HS-5 (cell line): ENCODE results near the gene TMEM252.

Experiments used
- DNase-seq: peaks from one replicate; pipeline ENCODE4 v3.0.0-alpha.2; 2012; ENCODE audit warnings: low read depth

Gene TMEM252

GRCh38 chr9:68540712-68541535 is at the start of gene TMEM252:
Gene TMEM252 (minus strand): TSS chr9:68540883. CDS start chr9:68540814, 69 bp downstream.
- DNase-seq = no peak

- DNase-seq = no peak
These were observed 44.5 kb upstream of the TMEM252 start for GRCh38 chr9:68585034-68585761.

GRCh38 chr9:68584189-68585033 is 43.7 kb upstream of the TMEM252 start:
- peak; percentile 68 for DNase-seq

GRCh38 chr9:68581696-68582095 is 41.0 kb upstream of the TMEM252 start:
- no peak for DNase-seq

- no peak for DNase-seq
These were observed 37.3 kb upstream of the TMEM252 start for GRCh38 chr9:68577774-68578591.

- no peak for DNase-seq
These were observed 35.1 kb upstream of the TMEM252 start for GRCh38 chr9:68575817-68576216.

- DNase-seq = no peak
These were observed 33.5 kb upstream of the TMEM252 start for GRCh38 chr9:68574150-68574549.

- no peak for DNase-seq
These were observed 26.9 kb upstream of the TMEM252 start for GRCh38 chr9:68567565-68567964.

- no peak for DNase-seq
These were observed 21.8 kb upstream of the TMEM252 start for GRCh38 chr9:68562461-68562860.

GRCh38 chr9:68560071-68560844 is 19.6 kb upstream of the TMEM252 start:
- DNase-seq = no peak

GRCh38 chr9:68558545-68558944 is 17.9 kb upstream of the TMEM252 start:
- DNase-seq = no peak

- DNase-seq = no peak
These were observed 14.9 kb upstream of the TMEM252 start for GRCh38 chr9:68555437-68556150.

- peak; percentile 28 for DNase-seq
These were observed 12.2 kb upstream of the TMEM252 start for GRCh38 chr9:68552700-68553476.

GRCh38 chr9:68551191-68551590 is 10.5 kb upstream of the TMEM252 start:
- DNase-seq = no peak

GRCh38 chr9:68548241-68548640 is 7.6 kb upstream of the TMEM252 start:
- DNase-seq = no peak

GRCh38 chr9:68547417-68547816 is 6.7 kb upstream of the TMEM252 start:
- DNase-seq = no peak

GRCh38 chr9:68546596-68547390 is 6.1 kb upstream of the TMEM252 start:
- DNase-seq = no peak

GRCh38 chr9:68545033-68545705 is 4.5 kb upstream of the TMEM252 start:
- DNase-seq = no peak
